Measurements from ENCODE around the gene DPT. TPM values are rescaled to one million over a fixed set of nuclear protein-coding genes. Genes with fewer than 3 reads are reported as not detected.

DPT gene
- total and polyA plus RNA-seq, 2 of the 4 experiments (the other 2 are of a cell fraction) = not detected

- no peak overlapping the region for H4K91ac ChIP-seq (ENCODE audit: insufficient read depth, low read depth, low read length)
- H3K9ac ChIP-seq (ENCODE audit: low read depth, low read length) = no peak overlapping the region
- no peak for DNase-seq
- H3K79me1 ChIP-seq (ENCODE audit: low read depth in 1 of 2, low read length in 2 of 2) = no peaks in the 10 kb centered on the region
- H3K4ac ChIP-seq (ENCODE audit: low read depth, low read length) = no peak overlapping the region
- no peak overlapping the region for H3K18ac ChIP-seq (ENCODE audit: low read depth, low read length)
- in situ Hi-C loops (cut with MboI; ENCODE audit: low sequenced_read_pairs) (no loop called here), dilution Hi-C loops (cut with HindIII; ENCODE audit: low sequenced_read_pairs, unreplicated experiment) (no loop called here), intact Hi-C loops (cut with micrococcal nuclease) (no loop called here)
- 40% methylated on average over 1 of the region's 4 CpGs; no CpG with 5 or more reads in 1 of the 2 experiments for WGBS, 2 experiments (ENCODE audit: extremely low coverage in 2 of 2, insufficient read length in 1 of 2)
- no peak for ATAC-seq (ENCODE audit: low read depth)
- no peaks in the 10 kb centered on the region for H3K9me1 ChIP-seq (ENCODE audit: insufficient read depth, low read length)
- H3K23ac ChIP-seq (ENCODE audit: low read depth, low read length) = no peak overlapping the region
- no peak overlapping the region for H4K5ac ChIP-seq (ENCODE audit: low read depth, low read length)
- H3K4me1 ChIP-seq (ENCODE audit: control insufficient read depth, insufficient read depth, low read length) = no peaks in the 10 kb centered on the region
- no peaks in the 10 kb centered on the region for H3K27me3 ChIP-seq (ENCODE audit: control insufficient read depth, insufficient read depth, low read length)
- no peaks in the 10 kb centered on the region for H4K20me1 ChIP-seq (ENCODE audit: insufficient read depth, low read length)
- no peak overlapping the region for H3K4me2 ChIP-seq (ENCODE audit: low read depth, low read length)
- no peaks in the 10 kb centered on the region for H3K9me3 ChIP-seq (ENCODE audit: control insufficient read depth, insufficient read depth, low read length)
- no peak overlapping the region for H4K8ac ChIP-seq (ENCODE audit: low read depth in 2 of 2, low read length in 2 of 2)
- H3K14ac ChIP-seq (replicated peaks; ENCODE audit: low read depth, low read length) = no peak overlapping the region
- no peak overlapping the region for H3K4me3 ChIP-seq (ENCODE audit: insufficient read depth, low read depth, low read length)
- ChIA-PET CTCF (no interaction called here), POLR2A (ENCODE audit: unreplicated experiment) (no interaction called here)
- H2AK5ac ChIP-seq (ENCODE audit: low read depth, low read length) = no peak overlapping the region
- no peak overlapping the region for H2BK5ac ChIP-seq (ENCODE audit: low read depth, low read length, poor library complexity, severe bottlenecking)
- no TSS peak for BruUV-seq (replicated peaks)
- no peak overlapping the region for H3K56ac ChIP-seq (ENCODE audit: extremely low read depth, insufficient read depth, low read length)
- no peak overlapping the region for H2BK20ac ChIP-seq (ENCODE audit: low read depth, low read length)
- no peak overlapping the region for H2AK9ac ChIP-seq (replicated peaks; ENCODE audit: low read depth, low read length, poor library complexity)
- no peak overlapping the region for H3K27ac ChIP-seq (ENCODE audit: insufficient read depth, low read length)
- no peak overlapping the region for H2AFZ ChIP-seq (replicated peaks; ENCODE audit: low read length, poor library complexity)
- TF ChIP-seq SMC3 (IDR thresholded peaks at IDR 0.05; ENCODE audit: low read depth, low read length) = no peak
- TF ChIP-seq RFX5 (IDR thresholded peaks at IDR 0.05; ENCODE audit: low read depth, low read length) = no peak
- no peak overlapping the region for H2BK120ac ChIP-seq (ENCODE audit: low read depth, low read length)
- no peaks in the 10 kb centered on the region for H3K36me3 ChIP-seq (ENCODE audit: control insufficient read depth, insufficient read depth, low read length)
- no peak overlapping the region for H2BK15ac ChIP-seq (ENCODE audit: low read depth, low read length)
These were observed 41.2 kb downstream of the DPT start for GRCh38 chr1:168687816-168688215.
